Fibroblast of the conjunctiva (primary cell): ENCODE measurements around the gene ATF5.

ENCODE experiments used
- DNase-seq: peaks from one replicate; pipeline ENCODE4 v3.0.0-alpha.2; 2010; ENCODE audit warnings: low read depth

The ATF5 gene

GRCh38 chr19:49976496-49976895 is 47.5 kb downstream of the ATF5 start:
- DNase-seq: no peak

DNA sequence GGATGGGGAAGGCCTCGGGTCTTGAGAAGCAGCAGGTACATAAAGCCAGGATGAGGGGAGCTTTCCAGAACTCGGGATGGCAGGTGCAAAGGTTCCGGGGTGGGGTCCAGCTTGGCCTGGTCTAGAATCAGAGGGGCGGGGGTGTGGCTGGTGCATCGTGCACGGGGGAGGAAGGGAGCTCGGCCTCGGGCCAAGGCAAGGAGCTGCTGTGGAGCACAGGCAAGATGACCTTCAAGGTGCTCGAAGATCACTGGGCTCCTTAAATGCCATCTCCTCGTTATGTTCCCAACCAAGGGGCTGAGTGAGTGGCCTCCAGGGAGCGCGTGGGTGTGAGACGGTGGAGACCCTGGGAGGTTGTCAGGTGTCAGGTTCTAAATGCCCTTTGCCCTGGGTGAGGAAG is 48.1 kb downstream of the ATF5 start:
- no peak for DNase-seq

- DNase-seq: no peak
Observed at GRCh38 chr19:49977881-49978280, 48.9 kb downstream of the ATF5 start.

DNA sequence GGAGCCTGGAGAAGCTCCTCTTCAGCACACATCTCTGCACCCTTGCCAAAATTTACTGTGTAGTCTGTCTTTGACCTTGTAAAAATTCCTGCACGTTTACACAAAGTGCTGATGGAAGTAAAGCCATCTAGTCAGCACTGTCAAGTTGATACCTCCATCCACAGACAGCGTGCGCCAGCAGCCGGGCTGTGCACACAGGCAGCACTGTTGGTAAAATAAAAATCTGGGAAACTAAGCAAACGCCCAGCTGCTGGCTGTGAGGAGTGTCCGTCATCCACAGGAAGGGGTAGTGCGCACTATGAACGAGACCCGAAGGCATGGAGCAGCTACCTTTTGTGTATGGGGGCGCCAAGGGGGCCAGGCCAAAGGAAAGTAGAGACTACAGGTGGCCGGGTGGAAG is 49.3 kb downstream of the ATF5 start:
- no peak for DNase-seq

GRCh38 chr19:49981603-49982593 is 52.9 kb downstream of the ATF5 start:
- DNase-seq: no peak
